Measurements from ENCODE around the gene CEP295NL.
"Not testable (repeated sequence)": the region's sequence is repeated elsewhere in the genome, so short reads cannot be mapped to it uniquely, and the experiment has no call there.

Gene CEP295NL

GRCh38 chr17:78905116-78905515, 2.1 kb upstream of the CEP295NL start:
- DNase-seq (ENCODE audit: low read depth in 2 of 2) = no peak

DNA sequence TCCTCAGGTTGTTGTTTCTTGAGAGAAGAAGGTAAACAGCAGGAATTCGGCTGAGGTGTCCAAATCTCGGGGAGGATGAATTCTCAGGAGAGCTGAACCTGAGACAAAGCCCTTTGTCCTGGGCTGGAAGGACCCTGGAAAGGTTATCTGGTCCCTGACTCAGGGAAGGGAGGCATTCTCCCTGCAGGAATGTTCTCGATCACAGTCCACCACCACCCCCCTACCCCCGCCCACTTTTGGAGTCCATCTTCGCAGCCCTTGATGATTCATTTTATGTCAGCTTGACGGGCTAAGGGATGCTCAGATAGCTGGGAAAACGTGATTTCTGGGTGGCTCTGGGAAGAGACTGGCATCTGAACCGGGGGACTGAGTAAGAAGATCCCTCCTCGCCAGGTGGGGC, 1.4 kb upstream of the CEP295NL start:
- no peak for DNase-seq (ENCODE audit: low read depth in 2 of 2)

GRCh38 chr17:78902231-78902630, 770 bp downstream of the CEP295NL start:
- DNase-seq (ENCODE audit: low read depth in 2 of 2) = not testable (repeated sequence)

DNA sequence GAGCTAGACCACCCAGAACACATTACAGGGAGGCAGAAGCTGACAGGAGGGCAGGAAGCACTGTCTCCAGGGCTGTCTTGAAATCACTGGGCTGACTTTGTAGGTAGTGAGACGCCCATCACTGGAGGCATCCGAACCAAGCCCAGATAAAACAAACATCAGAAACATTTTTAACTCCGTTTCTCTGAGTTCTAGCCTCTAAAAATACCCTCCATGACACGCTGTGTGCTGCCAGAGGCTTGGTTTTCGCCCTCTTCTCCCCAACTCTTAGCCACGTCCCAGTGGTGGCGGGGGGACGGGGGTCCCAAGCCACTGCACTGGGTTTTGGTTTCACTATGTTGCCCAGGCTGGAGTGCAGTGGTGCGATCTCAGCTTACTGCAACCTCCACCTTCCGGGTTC, 1.2 kb downstream of the CEP295NL start:
- DNase-seq (ENCODE audit: low read depth in 2 of 2) = no peak

DNA sequence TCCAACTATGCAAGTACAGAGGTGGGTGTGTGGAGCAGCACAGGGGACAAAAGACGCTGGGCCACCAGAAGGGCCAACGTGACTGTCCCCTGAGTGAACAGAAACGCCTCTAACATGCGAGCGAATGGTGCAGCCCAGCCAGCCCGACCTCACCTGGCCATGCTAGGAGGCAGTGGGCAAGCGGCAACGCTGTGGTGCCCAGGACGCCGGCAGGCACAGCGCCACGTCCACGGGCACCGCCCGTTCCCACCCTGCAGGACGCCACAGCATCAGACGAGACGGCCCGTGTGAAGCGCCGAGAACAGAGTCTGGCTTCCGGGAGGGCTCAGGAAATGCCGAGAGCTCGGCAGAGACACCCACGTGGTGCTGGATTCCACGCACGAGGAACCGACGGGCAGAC, 2.2 kb downstream of the CEP295NL start:
- DNase-seq (ENCODE audit: low read depth in 2 of 2) = no peak

- DNase-seq (ENCODE audit: low read depth in 2 of 2) = no peak
Measured at GRCh38 chr17:78899361-78900260, 3.4 kb downstream of the CEP295NL start.

- DNase-seq (ENCODE audit: low read depth in 2 of 2) = no peak
Measured at GRCh38 chr17:78898947-78899346, 4.1 kb downstream of the CEP295NL start.

GRCh38 chr17:78898075-78898836, 4.7 kb downstream of the CEP295NL start:
- DNase-seq (ENCODE audit: low read depth in 2 of 2) = no peak

DNA sequence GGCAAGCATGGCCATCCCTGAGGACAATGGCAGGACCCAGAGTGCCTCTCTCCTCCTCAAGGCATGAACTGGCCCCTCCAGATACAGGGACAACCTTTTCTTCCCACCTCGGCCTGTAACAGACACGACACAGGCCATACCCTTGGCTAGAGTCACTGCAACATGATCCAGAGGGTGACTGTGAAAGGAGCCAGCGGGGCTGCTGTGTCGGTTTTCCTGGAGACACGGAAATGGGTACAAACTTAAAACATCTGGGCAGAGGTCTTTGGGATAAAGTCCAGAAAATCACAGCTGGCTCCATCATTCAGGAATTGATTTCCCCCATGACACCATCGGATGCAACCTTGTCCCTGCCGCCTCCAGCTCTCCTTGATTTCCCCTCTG, 5.3 kb downstream of the CEP295NL start:
- DNase-seq (ENCODE audit: low read depth in 2 of 2) = no peak

DNA sequence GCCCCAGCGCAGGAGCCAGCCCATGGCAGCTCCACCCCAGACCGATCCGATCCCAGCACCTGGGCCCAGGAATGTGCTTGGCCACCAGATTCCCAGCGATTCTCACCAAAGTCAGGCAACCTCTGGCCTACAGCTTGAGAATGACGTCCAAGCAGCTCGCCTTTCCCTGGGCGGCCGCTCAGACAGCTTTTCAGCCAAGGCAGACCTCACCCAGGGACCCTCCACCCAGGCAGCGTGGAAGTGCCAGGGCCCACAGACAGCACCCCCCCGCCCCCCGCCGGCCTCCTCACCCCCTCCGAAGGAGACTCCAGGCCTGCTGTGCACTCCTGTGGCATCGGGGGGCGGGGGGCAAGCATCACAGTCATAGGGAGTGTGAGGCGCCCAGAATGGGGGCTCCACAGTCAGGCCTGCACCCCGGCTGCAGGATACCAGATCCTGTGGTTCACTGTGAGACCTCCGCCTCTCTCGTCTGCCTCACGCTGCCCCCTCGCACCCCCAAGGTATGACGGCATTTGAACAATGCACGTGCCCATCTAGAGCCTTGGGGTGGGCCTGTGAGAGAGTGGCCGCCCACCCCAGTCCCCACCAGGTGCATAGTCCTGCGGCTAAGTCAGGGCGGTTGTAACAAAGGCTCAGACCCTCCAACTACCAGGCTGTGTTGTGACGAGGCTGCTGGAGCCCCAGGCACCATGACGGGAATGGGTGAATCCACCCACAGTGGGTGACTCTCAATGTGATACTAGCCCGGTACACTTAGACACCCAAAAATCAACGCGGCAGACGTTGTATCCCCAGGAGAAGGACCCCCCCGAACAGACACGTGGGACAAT, 6.0 kb downstream of the CEP295NL start:
- DNase-seq (ENCODE audit: low read depth in 2 of 2) = no peak

DNA sequence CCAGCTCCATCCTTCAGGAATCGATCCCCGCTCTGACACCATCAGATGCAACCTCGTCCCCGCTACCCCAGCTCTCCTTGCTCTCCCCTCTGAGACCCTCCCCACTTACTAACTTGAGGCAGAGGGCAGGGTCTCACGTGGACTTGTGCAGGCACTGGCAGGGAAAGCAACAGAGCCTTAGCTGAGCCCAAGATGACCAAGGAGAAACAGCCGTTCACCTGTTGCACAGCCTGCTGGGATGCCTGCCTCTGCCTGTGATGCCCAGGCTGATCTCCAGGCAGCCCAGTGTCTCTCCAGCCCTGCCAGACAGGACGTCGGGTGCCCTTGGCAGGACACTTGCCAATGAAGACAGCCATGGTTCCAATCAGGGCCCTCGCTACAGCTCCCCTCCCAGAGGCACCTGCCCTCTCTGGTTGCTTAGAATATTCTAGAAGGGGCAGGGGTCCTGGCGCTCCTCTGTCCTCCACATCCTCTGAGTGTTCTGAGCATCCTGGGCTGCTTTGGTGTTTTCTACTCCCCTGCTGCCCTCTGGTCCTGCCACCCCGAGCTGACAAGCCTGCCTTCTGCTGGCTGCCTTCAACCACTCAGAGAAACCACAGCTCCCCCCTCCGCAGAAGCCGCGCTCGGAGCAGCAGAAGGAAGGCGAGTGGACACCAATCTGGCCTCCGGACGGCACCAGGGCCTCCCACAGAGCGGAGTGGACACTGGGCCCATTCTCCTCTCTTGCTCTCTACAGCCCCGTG, 6.7 kb downstream of the CEP295NL start:
- DNase-seq (ENCODE audit: low read depth in 2 of 2) = no peak

- no peak for DNase-seq (ENCODE audit: low read depth in 2 of 2)
Measured at GRCh38 chr17:78895322-78895721, 7.7 kb downstream of the CEP295NL start.

GRCh38 chr17:78893684-78894083, 9.3 kb downstream of the CEP295NL start:
- no peak for DNase-seq (ENCODE audit: low read depth in 2 of 2)

DNA sequence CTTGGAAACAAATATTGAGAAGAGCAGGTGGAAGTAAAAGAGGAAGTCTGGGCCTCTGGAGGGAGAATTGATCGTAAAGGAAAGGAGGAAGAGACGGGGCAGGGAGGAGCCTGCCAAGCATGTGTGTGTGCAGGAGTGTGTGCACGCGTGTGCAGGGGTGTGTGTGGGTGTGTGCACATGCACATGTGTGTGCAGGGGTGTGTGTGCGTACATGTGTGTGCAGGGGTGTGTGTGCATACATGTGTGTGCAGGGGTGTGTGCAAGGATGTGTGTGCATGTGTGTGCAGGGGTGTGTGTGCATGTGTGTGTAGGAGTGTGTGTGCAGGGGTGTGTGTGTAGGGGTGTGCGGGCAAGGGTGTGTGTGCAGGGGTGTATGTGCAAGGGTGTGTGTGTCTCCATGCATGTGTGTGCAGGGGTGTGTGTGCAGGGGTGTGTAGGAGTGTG, 10.0 kb downstream of the CEP295NL start:
- no peak for DNase-seq (ENCODE audit: low read depth in 2 of 2)

DNA sequence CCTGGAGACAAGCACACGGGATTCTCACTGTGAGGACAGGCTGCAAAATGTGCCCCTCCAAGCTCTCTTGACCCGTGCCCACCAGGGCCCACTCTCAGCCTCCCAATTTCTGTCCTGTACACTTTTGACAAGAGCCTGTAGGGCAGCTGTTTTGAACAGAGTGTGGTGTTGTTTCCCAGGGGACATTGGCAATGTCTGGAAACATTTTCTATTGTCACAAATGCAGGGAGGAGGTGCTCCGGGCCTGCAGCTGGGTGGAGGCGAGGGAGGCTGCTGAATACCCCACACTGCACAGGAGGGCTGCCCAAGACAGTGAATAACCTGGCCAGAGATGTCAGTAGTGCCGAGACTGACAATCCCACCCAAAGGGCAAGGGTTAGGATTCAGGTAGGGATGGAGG, 10.5 kb downstream of the CEP295NL start:
- DNase-seq (ENCODE audit: low read depth in 2 of 2) = no peak

GRCh38 chr17:78892062-78892456, 10.9 kb downstream of the CEP295NL start:
- DNase-seq (ENCODE audit: low read depth in 2 of 2) = no peak

DNA sequence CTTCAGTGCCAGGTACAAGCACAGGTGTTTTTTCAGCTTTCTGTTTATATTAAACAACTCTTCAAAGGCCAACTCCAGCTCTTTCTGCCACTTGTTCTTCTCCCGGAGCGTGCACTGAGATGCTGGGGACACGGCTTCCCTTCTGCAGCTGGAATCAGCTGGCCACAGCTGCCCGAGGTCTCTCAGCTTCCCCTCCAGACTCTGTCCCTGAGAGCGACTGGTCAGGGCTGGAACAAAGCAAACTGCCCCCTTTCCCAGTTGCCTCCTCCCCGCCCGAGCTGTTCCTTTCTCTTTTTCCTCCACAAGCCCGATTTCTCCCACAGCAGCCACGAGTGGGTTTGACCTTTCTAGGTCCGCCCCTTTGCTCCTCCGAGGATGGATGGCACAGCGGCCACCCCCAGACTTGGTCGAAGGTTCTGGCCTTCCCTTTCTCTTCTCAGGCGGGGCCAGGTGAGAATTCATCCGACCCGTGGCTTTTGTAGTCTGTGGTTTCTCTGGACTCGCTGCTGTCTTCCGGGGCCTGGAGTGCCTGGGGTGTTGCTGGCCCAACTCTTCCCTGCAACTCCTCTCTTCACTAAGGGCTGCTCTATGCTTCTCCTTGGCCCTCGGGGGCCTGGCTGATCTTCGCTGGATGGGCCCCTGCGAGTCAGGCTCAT, 11.5 kb downstream of the CEP295NL start:
- DNase-seq (ENCODE audit: low read depth in 2 of 2) = no peak

GRCh38 chr17:78890498-78890897, 12.5 kb downstream of the CEP295NL start:
- DNase-seq (ENCODE audit: low read depth in 2 of 2) = peak in 1 of 2 experiments; percentile 30

DNA sequence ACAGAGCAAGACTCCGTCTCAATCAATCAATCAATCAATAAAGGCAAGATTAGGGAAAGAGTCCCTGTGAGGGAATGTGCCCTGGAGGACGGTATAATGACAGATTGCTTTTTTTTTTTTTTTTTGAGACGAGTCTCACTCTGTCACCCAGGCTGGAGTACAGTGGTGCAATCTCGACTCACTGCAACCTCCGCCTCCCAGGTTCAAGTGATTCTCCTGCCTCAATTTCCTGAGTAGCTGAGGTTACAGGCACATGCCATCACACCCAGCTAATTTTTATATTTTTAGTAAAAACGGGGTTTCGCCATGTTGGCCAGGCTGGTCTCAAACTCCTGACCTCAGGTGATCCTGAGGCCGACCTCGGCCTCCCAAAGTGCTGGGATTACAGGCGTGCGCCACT, 12.9 kb downstream of the CEP295NL start:
- DNase-seq (ENCODE audit: low read depth in 2 of 2) = not testable (repeated sequence)

DNA sequence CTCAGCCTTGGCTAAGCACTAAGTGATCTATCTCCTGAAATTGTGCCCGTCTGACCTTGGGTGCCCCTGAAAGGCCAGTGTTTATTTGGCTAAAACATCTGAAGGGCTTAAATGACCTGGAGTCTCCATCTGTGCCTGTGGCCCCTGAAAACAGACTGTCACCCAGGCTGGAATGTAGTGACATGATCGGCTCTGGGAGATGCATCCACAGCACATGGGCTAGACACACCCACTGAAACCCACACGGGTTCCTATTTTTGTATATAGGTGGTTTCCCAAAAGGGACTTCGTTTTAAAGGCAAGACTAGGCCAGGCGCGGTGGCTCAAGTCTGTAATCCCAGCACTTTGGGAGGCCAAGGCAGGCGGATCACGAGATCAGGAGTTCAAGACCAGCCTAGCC, 13.5 kb downstream of the CEP295NL start:
- peak in 1 of 2 experiments; percentile 15 for DNase-seq (ENCODE audit: low read depth in 2 of 2)

All from stimulated activated CD4-positive, alpha-beta T cell treated with anti-CD3 and anti-CD28 coated beads, Interleukin-12 subunit alpha, Interleukin-12 subunit beta, amount 100 ng/mL, for 24 hours (primary cell).